Embryonic facial prominence (tissue), 1 donor: ENCODE measurements around the gene SULT1E1.

Experiments used
- DNase-seq: peaks from one replicate; pipeline ENCODE4 v3.0.0-alpha.2; 2016; ENCODE audit errors: extremely low spot score

The SULT1E1 gene

GRCh38 chr4:69799337-69799736 is 60.6 kb downstream of the SULT1E1 start:
- no peak for DNase-seq

- DNase-seq, result no peak
Measured at GRCh38 chr4:69793732-69794131, 66.2 kb downstream of the SULT1E1 start.
